DMS153 treated with DMSO at 0.1 percent for 48 hours (cell line): ENCODE results near the gene DRAXIN.

Source experiments
- DNase-seq: peaks from one replicate; lab custom pipeline; 2025; ENCODE audit not compliant: unreplicated experiment; lab: John Stamatoyannopoulos, UW

DRAXIN gene

DNA sequence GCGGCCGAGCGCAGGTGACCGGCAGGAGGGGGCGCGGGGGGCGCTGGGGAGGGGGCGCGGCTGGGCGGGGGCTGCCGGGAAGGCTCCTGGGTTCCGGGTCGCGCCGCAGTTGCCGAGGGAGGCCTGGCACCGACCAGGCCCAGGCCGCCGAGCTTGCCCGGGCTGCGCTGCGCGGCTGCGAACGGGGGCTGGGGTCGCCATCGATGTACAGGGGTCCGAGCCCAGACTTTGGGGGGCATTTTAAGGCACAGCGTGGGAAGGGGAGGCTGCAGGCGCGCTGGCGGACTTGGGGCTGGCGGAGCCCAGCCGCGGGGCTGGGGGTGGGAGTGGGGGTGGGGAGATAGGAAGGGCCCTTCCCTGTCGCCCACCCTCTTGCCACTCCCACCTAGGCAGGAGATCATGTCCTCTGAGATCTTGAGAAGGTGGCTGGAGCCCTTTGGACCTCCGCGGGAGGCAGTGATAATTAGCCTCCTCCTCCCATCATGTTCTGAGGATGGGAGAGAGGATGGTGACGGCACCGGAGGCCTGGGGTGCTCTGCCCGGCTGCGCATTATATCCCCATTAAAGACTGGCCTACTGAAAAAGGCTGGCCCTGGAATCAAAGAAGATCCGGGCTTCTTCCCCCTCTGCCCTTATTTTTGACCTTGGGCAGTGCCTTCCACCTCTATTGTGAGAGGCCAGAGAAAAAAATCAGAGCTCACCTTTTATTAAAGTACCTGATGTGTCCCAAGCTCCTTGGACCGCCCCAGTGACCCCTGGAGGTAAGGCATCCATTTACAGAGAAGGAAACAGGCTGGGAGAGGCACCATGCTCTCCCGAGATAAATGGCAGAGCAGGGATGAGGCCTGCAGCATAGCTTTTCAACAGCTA is 36.3 kb upstream of the DRAXIN start:
- DNase-seq = no peak

DNA sequence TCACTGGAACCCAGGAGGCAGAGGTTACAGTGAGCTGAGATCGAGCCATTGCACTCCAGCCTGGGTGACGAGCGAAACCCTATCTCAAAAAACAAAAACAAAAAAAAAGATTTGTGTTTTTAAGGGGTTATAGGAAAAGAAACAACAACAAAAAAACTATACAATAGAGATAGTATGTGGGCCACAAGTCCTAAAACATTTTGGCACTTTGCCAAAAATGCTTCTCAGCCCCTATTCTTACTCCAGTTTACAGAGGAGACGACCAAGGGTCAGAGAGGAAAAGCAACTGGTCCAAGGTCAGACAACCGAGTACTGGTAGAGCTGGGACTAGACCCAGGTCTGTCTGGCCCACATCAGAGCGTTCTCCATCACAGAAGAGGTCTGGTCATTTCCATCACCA is 33.9 kb upstream of the DRAXIN start:
- DNase-seq = no peak

DNA sequence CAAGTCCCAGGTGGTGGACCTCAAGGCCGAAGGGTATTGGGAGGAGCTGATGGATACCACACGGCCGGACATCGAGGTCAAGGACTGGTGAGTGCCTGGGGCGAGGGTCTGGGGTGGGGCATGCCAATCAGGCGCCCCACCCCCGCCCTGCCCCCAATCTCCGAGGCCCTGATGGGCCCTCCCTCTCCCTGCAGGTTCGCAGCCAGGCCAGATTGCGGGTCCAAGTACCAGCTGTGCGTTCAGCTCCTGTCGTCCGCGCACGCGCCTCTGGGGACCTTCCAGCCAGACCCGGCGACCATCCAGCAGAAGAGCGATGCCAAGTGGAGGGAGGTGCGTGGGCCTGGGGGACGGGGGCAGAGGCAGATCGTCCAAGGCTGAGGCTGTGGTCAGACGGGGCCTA is 33.0 kb upstream of the DRAXIN start:
- no peak for DNase-seq

DNA sequence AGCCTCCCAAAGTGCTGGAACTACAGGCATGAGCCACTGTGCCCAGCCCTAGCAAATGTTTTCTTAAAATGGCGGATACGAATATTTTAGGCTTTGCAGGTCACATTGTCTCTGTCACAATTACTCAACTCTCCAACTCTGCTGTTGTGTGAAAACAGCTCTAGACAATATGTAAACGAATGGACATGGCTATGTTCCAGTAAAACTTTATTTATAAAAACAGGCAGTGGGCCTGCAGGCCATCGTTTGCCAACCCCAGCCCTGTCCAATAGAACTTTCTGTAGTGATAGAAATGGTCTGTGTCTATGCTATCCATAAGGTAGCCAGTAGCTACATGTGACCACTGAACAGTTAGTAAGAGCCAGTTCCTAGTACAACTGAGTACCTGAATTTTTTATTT is 31.8 kb upstream of the DRAXIN start:
- DNase-seq = no peak

DNA sequence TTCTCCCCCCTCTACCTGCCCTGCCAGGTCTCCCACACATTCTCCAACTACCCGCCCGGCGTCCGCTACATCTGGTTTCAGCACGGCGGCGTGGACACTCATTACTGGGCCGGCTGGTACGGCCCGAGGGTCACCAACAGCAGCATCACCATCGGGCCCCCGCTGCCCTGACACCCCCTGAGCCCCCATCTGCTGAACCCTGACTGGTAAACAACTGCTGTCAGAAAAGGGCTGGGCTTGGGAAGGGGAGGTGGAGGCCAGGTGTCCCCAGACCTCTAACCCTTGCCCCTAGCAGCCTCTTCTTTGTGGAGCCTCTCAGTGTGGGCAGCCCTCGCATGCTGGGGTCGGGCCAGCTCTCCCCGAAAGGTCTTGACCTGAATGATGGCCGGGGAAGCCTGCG is 30.4 kb upstream of the DRAXIN start:
- DNase-seq = no peak

DNA sequence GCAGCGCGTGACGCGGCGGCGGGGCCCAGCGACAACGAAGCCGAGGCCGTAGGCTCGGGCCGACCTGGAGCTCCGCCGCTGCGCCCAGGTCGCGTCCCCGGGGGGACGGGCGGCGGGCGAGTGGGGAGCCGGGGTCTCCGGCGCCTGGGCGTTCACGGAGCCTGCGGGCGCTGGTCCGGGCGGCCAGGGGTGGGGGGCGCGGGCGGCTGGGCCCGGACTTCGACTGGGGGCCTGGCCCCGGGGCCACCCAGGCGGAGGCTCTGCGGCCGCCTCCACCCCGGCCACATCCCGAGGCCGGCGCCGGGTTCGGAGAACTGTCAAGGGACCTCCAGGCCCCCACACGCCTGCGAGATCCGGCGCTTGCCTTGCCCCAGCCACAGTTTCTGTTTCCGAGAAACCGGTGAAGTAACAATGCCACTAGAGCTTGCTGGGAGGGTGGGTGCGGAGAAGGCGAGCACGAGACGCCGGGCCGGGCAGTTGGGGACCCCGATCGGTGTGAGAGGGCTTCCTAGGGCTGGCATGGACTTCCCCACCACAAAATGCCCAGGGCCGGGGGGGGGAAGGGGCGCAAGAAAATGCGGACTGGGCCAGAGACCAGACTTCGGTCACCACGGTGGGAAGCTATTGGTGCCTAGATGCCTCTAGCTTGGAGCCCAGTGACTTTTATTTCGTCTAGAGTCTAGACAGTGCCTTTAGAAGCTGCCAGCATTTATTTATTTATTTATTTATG is 27.0 kb upstream of the DRAXIN start:
- DNase-seq = peak; percentile 30

DNA sequence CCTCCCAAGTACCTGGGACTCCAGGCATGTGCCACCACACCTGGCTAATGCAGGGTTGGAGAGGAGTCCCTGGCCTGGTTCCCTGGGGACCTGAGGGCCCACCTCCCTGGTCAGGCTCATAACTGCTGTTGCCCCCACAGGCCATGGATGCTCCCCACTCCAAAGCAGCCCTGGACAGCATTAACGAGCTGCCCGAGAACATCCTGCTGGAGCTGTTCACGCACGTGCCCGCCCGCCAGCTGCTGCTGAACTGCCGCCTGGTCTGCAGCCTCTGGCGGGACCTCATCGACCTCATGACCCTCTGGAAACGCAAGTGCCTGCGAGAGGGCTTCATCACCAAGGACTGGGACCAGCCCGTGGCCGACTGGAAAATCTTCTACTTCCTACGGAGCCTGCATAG is 23.0 kb upstream of the DRAXIN start:
- no peak for DNase-seq

DNA sequence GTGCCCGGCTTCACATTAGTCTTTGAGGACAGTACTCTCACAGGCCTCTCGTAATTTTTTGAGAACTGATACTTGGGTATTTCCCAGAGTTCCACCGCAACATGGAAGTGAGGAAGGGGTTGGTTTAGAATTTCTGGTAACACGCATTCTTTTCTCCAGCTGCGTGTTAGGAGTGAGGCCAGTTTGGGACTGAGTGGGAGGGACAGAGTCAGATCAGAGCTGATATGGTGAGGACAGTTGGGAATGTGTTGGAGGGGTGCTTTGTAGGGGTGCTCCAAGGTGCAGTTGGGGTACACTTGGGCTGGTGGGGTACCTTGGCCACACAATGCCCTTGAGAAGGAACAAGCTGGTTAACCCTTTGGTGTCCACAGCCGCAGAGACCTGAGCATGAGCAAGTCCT is 20.8 kb upstream of the DRAXIN start:
- DNase-seq = no peak

DNA sequence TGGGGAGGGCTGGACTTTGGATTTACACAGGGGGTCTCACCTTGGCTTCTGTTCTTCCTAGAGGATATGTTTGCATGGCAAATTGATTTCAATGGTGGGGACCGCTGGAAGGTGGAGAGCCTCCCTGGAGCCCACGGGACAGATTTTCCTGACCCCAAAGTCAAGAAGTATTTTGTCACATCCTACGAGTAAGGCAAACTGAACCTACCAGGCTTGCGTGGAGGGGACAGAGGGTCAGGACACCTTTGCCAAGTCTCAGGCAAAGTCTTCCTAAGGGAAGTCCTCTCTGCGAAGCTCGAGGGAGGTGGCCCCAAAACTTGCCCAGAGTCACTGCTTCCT is 20.3 kb upstream of the DRAXIN start:
- no peak for DNase-seq

DNA sequence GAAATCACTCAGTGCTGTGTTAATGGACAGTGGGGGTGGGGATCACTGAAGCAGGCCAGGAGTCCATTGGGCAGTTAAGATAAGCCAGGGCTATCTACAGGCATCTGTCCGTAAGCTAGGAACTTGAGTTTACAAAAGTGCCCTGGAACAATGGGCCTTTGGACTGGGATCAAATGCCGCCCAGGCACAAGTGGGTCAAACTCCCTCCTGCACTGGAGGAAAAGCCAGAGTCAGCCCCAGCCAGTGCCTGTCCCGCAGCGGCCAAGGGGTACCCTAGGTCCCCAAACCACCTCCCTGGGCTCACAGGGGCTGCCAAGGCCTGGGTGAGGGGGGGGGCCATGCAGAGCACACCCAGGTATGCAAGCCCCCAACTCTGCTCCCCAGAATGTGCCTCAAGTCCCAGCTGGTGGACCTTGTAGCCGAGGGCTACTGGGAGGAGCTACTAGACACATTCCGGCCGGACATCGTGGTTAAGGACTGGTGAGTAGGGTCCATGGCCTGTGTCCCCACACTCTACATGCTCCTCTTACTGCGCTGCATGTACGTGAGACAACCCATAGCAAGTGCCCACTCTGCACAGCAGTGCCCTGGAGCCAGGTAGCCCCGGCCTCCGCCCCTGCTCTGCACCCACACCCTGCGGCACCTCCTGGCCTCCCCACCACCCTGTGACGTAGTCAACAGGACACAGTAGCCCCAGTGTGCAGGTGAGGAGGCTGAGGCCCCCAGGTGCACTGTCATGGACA is 19.8 kb upstream of the DRAXIN start:
- no peak for DNase-seq

DNA sequence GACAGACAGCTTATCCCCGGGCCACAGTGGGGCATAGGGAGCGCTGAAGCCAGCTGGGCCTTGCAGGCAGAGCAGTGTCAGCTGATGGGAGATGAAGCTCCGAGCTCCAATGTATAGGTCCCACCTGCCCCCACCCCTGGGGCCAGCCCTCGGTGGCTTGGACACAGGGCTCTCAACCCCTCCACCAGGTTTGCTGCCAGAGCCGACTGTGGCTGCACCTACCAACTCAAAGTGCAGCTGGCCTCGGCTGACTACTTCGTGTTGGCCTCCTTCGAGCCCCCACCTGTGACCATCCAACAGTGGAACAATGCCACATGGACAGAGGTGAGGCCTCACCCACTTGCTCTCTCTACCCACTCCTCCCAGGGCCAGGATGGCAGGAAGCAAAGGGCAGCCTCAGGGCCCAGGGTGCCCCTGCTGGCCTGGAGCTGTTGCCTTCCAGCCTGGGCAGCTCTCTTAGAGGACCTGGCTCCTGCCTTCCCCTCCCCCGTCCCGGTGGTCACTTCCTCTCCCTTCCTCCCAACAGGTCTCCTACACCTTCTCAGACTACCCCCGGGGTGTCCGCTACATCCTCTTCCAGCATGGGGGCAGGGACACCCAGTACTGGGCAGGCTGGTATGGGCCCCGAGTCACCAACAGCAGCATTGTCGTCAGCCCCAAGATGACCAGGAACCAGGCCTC is 18.3 kb upstream of the DRAXIN start:
- DNase-seq = no peak

DNA sequence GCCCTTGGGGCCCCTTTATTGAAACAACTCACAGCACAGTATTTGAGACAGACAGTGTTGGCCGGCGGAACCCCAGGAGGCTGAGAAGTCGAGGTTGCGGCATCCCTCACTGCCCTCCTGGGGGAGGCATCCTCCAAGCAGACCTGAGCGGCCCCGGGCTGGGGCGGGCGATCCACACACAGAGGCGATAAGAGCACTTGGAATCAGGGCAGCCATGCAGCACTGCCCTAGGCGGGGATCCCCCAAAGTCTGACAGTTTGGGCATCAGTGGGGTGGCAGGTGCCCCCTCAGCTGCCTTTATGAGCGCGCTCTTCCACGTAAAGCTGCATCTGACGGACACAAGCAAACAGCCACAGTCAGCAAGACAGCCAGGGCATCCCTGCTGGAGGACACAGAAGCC is 17.0 kb upstream of the DRAXIN start:
- no peak for DNase-seq

DNA sequence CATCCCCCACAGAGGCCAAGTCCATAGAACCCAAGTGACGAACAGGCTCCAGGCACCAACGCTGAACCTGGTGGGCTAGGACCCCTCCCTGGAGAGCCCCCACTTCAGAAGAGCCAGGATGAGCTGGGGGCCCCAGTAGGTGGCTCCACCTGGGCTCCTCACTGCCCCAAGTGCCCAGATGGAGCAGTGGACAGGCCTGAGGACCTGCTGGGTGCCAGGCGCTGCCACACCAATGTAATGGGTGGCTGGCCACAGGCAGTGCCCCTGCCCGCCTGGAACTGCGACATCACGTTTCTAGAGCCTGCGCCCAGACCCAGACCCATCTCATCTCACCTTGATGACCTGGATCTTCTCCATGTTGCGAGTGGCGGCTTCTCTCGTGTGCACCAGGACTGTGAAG is 16.2 kb upstream of the DRAXIN start:
- no peak for DNase-seq

DNA sequence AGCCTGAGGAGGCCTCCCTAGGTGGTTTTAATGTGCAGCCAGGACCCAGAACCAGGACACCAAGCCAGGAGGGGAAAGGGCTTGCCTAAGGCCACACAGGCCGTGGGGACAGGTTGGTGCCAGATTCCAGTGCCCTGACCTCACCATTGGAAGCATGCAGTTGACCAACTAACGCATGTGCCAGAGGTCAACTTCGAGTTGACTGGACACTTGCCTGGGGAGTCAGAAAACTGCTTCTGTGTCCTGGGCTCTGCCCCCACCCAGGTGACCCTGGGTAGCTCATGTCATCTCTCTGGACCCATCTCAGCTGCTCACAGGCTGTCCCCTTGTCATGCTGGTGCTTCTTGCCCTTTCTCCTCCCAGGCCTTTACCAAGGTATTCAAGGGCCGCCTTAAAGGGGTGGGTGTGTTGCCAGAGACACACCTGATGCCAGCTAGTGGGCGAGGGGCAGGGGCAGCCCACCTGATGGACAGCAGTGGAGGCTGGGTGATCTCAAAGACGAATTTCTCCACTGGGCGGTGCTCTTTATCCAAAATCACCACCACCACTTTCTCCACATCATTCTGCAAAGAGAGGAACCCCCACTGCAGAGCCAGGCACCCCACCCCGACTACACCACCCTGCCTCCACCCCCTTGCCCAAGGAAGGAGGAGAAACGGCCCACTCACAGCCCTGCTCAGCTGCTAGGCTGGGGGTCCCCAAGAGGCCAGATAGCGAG is 15.0 kb upstream of the DRAXIN start:
- no peak for DNase-seq

DNA sequence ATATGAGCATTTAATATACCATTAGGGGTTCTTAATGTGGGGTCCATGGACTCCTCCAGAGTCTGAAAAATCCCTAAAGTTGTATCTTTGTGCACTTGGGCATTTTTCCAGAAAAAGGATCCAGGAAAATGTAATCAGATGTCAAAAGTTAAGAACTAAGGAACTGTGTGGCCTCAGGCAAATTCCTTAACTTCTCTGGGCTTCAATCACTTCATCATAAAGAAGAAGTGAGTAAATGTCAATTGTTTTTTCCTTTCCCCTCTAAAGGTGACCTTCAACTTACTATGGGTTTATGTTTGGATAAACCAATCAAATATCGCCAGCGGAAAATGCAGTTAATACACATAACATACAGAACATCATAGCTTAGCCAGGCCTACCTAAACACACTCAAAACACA is 13.1 kb upstream of the DRAXIN start:
- DNase-seq = no peak

DNA sequence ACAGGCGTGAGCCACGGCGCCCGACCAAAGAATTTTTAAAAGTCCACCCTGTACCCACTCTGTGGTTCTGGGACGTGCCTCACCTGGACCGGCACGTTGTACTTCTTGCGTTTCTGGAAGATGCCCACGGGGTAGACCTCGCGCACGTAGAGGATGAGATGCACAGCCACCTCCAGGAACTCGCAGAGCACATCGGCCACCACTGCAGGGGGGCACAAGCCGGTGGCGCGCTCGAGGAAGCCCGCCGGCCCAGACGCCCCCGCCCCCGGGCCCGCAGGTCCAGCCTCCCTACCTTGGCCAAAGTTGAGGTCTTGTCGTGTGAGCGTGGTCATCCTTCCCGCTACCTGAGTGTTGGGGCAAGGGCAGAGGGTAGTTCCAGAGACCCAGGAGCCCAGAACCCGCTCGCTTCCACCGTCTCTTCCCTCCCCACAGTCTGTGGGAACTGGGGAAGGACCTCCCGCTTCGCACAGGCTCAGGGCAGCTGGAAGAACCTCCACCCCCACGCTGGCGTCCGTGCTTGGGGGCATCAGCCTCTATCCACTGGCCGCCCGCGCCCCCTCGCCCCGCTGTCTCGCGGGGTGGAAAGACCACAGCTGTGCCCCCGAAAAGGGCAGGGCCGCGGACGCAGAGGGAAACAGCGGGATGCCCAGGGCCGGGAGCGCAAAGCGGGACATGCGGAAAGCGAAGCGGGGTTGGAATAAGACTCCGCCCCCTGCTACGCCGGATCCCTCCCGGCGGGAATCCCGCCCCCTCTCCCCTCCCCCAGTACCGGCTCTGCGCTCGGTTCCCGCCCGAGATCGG is 11.0 kb upstream of the DRAXIN start:
- DNase-seq = no peak

DNA sequence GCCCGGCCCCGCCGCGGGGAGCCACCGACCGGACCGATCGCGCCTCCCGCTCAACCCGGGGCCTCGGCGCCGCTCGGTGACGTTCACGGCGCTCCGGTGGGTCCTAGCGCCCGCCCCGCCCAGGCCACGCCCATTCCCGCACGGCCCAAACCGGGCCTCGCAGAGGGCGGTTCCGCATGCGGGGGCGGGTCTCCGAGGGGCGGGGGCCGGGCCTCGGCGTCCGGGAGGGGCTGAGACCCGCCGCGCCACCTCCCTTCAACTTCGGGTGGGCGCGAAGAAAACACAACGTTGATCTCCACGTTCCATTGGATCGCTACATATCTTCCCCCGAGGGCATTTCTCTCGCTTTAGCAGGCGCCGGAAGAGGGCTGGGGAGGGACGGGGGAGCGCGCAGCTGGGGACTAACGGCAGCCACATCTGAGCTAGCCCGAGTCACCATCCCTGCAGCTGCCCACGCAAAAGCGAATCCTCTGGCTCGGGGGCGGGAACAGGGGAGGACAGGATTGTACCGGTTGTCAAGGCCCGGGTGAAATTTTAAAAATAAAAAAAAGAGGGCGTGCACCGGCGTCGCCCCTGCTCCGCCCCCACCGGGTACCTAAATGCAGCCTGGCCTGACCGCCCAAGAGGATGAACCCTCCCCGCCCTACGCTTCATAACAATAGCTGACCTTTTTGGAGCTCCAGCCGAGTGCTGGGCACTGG is 10.3 kb upstream of the DRAXIN start, which contains the start of gene MAD2L2:
MAD2L2 (minus strand) TSS at position 78 of the 701 bp plus-strand sequence. CDS start 547 bp downstream, outside the sequence.
- DNase-seq = peak; percentile 84

DNA sequence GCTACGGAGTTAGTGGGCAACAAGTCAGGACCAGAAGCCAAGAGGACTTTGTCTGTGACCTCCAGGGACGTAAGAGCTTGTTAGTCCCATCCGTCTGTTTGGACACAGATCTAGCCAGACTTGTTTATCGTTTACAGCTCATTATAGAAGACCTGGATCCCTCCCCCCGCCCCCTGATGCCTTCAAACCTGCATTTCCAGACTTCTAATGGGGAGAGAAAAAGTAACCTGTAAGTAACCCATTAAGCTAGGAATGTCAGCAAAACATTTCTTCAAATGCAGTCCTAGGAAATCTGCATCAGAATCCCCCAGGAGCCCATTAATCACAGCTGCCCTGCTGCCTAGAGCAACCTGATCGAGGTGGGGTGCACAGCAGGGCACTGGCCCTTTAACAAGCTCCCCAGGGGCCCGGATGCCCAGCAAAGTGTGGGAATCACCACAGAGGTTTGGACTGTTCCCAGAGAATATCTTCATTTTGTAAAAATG is 9.2 kb upstream of the DRAXIN start:
- DNase-seq = no peak

DNA sequence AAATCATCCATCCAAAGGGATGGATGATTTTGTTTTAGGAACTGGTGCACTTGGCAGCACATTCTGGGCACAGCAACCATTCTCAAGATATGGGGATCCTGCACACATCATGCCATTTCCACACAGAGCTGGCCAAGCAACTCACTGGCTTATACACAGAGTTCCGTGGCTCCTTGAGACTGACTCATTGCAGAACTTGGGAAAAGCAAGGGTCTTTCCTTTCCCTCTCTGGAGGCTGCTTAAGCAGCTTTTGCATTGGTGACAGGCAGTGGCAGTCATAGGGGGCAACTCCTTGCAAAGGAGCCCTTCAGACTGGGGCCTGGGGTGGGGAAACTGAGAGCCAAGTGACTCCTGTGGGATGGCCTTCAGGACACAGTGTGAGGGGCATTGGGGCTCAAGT is 8.7 kb upstream of the DRAXIN start:
- no peak for DNase-seq
